Measurements from ENCODE around the gene ANKLE2.
"Not testable (repeated sequence)": the region's sequence is repeated elsewhere in the genome, so short reads cannot be mapped to it uniquely, and the experiment has no call there.

The ANKLE2 gene

DNA sequence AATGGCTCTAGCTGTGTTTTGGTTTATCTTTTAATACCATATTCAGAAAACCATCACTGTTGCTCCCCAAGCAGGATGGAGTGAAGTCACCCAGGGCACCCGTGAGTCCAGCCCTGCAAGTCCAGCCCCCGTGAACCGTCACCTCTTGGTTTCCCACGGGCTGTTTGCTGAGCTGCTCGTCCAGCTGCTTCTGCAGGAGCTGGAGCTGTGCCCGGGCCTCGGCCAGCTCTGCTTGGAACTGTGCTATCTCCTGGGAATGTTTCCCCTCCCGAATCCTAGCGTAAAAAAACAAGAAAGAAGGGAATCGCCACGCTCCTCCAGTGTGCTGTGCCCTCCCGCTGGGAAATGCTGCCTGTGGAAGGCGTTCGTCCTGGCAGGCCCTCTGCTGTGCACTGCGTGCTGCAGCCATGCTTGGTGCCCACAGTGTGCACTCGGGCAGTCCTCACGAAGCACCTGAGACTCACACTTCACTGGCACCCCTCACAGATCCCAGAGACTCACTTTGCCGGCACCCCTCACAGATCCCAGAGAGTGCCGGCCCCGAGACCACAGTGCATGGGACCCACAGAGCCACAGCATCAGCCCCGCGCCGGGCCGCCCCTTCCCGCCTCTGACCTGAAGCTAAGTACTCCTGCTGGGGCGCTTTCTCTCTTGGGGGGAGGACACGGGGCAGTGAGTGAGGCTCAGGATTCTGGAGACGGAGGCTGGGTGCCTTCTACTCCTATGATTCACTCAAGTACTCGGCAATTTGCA, 15.4 kb upstream of the ANKLE2 start:
- FAIRE-seq, result no peak

- not testable (repeated sequence) for FAIRE-seq
Measured at GRCh38 chr12:132776230-132776625, 14.6 kb upstream of the ANKLE2 start.

GRCh38 chr12:132775502-132776229, 14.0 kb upstream of the ANKLE2 start:
- no peak for FAIRE-seq

DNA sequence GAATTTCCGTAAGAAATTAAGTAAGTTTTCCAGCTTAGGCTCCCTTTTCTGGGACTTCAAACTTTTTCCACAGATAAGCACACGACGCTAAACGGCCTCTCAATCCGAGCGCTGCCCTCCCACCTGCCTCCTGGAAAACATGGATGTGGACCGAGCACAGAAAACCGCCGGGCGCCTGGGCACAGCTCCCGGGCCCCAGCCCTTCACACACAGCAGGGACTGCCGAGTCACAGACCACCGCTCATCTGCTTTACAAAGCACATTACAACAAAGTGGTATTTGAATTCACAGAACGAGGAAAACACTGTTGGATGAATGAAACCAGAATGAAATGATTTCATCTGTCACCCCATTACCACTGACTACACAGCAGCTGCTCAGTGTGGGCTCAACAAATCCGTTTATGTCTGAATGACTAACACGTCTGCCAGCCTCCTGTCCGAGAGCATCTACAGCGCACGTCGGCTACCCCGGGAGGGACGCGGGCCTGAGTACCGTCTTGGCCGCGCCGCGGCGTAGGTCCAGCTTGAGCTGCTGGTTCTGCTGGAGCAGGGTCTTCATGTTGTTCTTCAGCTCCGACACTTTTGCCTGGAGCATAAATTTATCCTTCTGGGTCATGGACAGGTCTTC, 13.1 kb upstream of the ANKLE2 start:
- FAIRE-seq, result no peak

GRCh38 chr12:132774159-132774558, 12.5 kb upstream of the ANKLE2 start:
- FAIRE-seq, result no peak

- FAIRE-seq, result no peak
Measured at GRCh38 chr12:132773077-132773955, 11.7 kb upstream of the ANKLE2 start.

DNA sequence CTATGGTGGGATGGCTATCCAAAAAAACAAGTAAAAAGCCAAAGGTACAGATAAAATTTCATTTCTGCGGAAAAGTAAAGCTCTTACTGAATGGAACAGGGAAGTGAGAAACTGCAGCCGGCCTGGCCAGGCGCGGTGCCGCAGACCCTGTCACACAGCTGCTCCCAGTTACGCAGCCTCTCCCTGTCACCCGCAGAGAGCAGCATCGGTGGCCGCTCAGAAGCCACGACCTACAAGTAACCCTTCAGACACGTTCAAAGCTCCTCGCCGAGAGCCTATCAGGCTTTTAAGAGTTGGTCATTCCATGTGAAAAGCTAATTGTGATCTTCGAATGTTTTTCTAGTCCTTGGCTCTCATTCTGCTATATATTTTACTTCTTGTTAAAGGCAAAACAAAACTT, 11.0 kb upstream of the ANKLE2 start:
- FAIRE-seq, result no peak

GRCh38 chr12:132771126-132771838, 9.7 kb upstream of the ANKLE2 start:
- FAIRE-seq, result no peak

DNA sequence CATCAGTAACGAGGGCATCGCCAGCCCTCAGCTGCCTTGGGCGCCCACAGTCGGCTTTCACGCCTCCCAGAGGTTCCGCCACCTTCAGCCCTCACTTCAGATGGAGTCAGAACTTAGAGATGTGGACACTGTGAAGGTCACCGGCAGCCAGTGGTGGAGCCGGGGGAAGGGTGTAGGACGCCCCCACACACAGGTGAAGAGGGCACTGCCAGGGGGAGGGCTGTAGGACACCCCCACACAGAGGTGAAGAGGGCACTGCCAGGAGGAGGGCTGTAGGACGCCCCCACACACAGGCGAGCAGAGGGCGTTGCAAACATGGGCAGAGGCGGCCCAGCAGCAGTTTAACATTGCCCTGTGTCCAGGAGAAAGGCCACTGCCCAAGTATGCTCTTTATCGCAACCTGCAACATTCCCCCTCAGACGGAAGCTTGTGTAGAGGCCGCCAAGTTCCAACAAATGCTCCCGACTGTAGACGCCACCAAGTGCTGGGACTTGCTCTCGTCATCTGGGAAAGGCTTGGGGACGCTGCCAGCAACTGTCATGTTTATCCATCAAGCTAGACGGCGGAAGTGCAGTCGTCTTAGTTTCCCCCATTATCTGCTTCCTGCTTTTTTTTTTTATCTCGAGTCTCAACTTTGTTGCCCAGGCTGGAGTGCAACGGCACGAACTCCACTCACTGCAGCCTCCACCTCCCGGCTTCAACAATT, 4.9 kb upstream of the ANKLE2 start:
- FAIRE-seq, result no peak

- FAIRE-seq, result no peak
Measured at GRCh38 chr12:132765361-132765760, 3.7 kb upstream of the ANKLE2 start.

- no peak for FAIRE-seq
Measured at GRCh38 chr12:132764231-132764630, 2.6 kb upstream of the ANKLE2 start.

DNA sequence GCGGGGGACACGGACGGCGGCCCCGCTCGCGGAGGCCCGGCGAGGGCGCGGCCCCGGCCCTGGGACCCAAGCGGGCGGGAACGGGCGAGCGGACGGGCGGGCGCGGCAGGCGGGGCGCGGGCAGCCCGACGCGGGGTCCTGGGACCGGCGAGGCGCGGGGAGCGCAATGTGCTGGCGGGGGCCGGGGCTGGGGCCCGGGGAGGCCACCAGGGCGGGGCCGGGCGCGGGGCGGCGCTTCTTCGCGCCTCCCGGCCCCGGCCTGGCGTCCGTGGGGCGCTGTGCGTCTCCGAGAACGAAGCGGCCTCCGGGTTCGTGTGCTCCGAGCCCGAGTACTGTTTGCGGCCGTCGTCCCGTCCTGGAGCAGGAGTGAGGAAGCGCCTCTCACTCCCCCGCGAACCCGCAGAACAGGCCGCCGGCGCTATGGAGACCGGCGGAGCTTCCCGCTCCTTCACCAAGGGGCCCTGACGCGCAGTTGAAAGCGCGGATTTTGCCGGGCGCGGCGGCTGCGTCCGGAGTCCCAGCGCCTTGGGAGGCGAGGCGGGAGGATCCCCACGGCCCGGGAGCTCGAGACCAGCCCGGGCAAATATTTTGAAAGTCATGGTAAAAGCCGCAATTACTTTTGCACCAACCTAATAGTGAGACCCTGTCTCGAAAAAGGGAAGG, 420 bp upstream of the ANKLE2 start:
- no peak for FAIRE-seq

DNA sequence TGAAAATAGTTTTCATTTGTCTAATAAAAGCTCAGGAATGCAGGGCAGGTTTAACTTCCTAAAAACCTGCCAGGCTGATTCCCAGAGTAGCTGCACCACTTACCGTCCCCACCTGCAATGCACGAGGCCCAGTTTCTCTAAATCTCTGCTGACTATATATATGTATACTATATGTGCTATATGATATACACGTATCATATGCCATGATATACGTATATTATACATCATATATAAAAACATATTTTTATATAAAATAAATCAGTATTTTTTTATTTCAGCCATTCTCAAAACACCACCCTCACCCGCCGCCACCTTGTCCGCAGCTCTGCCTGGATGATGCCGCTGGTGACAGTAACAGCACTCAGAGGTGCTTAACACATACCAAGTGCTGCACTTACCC, 2.3 kb downstream of the ANKLE2 start:
- no peak for FAIRE-seq

DNA sequence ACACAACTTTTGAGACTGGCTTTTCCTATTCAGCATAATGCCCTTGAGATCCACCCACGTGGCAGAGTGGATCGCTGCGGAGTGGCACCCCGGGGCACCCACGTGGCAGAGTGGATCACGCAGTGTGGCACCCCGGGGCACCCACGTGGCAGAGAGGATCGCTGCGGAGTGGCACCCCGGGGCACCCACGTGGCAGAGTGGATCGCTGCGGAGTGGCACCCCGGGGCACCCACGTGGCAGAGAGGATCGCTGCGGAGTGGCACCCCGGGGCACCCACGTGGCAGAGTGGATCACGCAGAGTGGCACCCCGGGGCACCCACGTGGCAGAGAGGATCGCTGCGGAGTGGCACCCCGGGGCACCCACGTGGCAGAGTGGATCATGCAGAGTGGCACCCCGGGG, 2.8 kb downstream of the ANKLE2 start:
- not testable (repeated sequence) for FAIRE-seq

- FAIRE-seq, result no peak
Measured at GRCh38 chr12:132754160-132754932, 7.3 kb downstream of the ANKLE2 start.

DNA sequence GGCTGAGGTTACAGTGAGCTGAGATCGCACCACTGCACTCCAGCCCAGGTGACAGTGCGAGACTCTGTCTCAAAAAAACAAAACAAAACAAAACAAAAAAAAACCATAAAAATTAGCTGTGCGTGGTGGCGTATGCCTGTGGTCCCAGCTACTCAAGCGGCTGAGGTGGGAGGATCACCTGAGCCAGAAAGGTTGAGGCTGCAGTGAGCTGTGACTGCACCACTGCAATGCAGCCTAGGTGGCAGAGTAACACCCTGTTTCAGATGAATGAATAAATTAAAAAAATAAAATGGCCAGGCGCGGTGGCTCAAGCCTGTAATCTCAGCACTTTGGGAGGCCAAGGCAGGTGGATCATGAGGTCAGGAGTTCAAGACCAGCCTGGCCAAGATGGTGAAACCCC, 8.0 kb downstream of the ANKLE2 start:
- FAIRE-seq, result not testable (repeated sequence)

DNA sequence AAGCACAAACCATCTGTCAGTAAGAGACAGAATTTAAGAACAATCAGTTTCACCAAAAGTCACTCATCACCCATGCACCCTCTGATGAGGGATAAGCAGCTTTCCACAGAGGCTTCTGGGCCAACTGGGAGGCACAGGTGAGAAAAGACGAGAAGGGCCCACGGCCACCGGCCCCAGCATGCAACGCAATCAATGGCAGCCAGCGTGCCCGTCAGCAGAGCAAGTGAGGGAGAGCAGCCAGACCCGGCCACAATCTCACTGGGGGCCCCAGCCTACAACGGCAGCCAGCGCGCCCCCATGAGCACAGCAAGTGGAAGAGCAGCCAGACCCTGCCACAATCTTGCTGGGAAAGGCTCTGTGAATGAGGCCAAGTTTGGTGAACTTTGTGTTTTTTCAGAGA, 13.3 kb downstream of the ANKLE2 start:
- FAIRE-seq, result no peak

DNA sequence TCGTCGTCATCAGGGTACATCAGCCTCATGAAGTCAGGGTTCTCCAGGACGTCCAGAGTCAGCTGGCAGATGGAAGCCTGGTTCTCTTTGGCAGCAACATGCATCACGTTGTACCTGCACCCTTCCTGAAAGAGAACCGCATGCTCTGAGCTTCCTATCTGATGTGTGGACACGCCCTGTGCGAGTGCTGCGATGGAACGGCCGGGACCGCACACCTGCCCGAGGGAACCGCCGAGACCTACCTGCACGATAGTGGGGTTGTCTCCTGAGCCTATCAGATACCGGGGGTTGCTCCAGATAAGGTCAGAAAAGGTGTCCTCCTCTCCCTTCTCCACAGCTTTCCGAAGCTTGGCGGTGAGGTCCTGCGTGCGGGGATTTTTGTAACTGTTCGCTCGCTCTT, 13.7 kb downstream of the ANKLE2 start:
- no peak for FAIRE-seq

DNA sequence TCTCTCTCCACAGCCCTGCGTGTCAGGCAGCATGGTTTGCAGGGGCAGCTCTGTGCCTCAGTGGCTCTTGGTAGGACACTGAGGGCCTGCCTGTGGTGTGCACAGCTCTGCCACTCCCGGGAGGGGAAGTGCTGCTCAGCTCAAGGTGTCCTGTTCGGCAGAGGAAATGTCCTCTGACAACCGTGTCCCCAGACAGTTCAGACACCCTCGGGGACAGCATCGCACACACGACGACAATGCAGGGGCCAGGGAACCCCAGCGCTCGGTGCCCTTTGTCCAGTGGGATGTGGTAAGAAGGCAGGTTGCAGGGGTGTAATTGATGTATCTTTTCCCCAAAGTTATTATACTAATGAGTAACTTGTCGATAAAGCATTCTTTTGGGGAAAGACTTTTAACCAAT, 14.2 kb downstream of the ANKLE2 start:
- no peak for FAIRE-seq

DNA sequence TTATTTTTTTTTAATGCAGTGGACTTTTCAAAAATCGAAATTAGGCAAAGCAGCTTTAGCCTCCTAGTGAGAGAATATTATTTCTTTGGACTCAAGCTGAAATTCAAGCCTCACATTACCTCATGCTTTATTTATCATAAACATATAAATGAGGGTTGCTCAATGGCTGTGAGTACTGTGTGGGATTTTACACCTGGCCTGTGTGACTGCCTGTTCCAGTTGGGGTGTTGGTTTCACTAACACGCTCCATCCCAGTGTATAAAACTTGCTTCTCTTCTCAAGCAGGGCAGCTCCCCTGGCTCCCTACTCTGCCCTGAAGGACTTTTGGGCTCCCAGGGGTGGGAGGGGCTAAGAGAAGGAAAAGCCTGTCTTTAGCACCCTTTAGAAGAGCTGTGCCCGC, 15.0 kb downstream of the ANKLE2 start:
- no peak for FAIRE-seq
